ENCODE results near the gene PTPRG.

PTPRG gene

DNA sequence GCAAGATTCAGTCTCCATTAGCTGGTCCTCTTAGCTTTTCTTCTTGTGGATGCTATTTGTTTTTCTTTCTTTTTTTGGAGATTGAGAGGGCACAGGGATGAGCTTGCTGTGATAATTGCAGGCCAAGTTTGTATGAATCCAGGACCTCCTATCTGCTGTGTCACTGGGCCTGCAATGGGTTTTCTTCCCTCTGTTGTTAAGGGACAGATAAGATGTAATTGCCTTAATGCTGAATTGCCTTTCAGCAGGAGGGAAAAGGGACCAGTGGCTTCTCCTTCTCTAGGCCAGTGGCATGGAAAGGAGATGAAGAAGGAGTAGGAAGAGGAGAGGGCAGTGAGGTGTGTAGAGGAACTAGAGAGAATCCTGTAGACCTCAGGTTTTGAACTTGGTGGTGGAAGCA, 29.9 kb downstream of the PTPRG start:
- DNase-seq: no peak

DNA sequence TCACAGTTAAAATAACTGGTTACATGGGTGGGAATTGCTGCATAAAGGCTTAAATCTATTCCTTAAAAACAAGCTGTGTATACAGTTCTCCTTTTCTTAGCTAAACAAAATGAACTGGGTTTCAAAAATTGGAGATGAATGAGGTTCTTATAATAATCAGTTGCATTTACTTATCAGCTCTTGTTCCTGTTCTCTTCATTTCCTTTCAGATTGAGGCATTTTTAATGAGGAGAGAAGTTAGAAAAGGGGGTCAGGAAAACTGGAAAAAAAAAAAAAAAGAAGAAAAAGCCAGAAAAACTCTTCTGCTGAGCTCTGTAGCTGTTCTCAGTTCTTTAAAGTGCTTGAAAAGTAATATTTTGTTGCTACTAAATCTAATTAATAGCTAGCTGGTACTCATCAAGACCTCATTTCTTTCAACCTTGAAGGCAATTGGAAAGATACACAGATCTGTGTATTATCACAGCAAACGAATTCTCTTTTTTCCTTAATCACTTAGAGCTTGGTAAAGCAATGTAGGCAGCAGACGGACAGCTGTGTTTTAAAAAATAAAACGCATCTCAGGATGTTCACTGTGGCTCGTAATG, 32.2 kb downstream of the PTPRG start:
- no peak for DNase-seq

DNA sequence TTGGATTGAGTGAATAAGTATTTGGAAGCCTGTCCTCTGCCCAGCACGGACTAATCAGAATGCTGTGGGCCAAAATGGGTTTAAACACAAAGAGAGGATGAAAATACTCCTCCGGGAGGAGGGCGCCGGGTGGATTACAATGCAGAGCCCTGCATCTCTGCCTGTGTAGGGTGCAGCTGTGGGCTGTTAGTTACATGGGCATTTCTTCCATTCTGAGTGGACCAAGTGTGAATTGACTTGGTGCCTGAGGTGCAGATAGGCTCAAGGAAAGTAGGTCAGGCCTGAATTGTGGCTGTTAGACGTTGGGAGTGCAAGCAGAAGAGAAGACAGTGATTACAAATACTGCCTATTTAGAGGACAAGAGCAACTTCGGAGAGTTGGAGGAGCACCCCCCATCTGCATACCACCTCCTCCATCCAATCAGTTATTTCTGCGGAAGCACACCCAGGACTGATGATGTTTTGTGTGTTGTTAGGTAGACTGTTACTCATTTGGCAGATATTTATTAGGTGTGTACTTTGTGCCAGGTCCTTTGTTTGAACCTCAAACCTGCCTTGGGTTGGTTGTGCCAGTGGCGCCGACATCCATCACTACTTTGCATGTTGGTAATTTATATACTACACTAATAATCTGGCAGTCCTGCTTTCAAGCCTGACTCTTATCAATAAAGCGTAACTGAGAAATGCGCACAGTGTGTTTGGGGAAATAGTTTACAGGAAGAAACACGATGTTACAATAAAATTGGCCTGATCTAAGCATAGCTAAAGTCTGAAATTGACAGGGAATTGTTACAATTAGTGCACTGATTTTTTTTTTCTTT, 33.0 kb downstream of the PTPRG start:
- DNase-seq: no peak

DNA sequence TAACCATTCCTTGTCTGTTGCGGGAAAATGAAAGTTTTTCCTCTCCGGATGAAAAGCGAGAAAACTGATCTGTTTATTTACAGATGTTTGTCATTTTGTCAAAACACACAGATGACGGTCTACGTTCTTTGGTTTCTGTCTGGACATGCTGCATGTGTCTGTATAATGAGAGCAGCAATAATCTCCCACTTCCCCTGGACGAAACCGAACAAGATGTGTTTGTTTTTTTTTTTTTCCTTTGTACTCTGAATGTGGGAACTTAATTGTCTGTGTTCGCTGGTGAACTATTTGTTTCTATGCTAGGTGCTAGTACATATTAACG, 33.6 kb downstream of the PTPRG start:
- DNase-seq: no peak

DNA sequence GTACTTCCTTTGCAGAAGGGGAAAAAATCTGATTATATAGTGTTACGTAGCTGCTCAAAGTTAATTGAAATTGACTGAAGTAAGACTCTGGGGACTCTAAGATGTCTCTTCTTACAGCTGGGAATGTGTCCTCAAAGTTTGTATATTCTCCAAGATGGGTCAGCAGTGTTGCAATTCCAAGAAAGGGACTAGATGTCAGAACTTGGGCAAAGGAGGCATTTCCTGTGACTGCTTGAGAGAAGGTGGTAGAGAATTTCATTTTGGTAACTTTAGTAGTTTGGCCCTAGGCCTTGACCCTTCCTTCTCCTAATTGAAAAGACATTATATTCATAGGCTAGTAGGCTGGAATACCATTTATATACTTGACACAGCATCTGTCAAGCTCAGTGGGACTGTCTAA, 33.9 kb downstream of the PTPRG start:
- DNase-seq: peak; percentile 37

DNA sequence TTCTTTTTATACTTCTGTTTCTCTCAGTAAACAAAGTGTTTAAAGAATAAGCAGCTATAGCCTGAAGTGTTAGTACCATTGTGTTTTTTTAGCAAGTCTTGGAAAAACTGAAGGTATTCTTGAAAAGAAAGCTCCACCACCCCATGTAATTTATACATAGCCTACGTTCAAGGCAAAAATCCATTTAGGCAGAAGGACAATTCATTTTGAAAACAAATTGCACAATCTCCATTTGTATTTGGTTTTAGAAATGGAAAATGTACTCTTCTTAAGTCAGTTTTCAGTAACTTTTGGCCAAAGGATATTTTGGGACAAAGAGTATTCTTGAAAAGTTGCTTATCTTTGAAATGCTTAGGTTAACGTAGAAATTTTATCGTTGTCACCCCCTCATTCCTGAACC, 34.5 kb downstream of the PTPRG start:
- no peak for DNase-seq

DNA sequence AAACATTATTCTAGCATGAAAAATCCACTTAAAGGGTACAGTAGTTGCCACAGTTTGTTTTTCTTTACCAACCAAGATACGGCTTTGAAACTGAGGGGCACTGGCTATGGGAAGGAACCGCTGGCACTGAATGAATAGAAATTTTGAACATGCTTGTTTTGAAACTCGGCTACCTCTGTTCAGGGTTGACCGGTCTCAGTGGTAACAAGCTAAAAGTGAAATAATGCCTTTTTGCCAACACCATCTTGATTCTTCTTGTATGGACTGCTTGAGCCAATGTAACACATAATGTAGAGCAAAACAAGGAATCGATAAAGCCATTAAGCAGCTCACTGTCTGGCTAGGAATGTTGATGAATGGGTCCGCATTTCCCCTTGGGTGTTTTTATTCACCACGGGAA, 36.5 kb downstream of the PTPRG start:
- DNase-seq: no peak

DNA sequence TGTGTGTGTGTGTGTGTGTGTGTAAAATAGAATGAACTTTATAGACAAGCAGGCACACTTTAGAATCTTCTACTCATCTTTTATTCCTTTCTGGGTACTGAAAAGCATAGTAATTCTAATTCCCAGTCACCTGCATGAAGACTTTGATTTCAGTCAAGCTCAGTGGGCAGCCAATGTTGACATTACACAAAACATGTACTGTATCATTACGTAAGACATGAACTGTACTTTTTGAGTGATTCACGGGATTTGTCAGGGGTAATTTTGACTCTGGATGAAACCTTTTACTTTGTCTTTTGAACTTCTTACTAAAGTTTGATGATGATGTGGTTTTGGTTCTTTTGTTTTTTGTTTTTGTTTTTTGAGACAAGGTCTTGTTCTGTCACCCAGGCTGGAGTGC, 38.8 kb downstream of the PTPRG start:
- no peak for DNase-seq

DNA sequence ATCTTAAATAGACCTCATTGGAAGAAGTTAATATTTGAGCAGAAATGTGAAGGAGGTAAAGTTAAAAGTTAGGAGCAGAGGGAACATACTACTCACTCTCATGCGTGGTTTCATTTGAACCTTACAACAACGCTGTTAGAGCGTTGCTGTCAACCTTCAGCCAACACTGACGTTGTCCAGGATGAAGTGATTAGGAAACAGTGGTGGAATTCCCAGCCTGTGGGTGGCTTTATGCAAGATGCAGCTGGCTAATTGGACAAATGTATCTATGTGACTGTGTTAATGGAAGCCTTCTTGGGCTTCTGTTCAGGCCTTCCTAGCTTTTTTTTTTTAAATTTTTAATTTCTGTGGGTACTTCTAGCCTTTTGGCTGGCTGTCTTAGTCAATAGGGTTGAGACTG, 40.5 kb downstream of the PTPRG start:
- no peak for DNase-seq

DNA sequence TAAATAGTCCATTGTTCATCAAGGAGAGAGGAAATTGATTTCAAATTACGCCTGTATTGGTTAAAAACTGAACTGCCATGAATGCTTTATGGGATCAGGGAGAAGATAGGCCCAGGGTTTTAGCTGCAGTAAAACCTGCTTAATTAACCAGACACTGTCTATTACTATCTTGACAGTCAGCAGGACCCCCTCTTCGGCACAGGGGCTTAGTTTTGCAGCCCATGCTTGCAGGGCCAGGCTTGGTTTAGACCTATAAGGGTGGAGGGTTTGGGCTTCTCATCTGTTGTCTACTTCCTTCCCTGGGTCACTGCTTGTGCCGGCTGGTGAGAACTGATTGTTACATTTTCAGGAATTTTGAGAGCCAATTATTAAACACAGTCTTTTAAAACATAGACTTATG, 41.1 kb downstream of the PTPRG start:
- no peak for DNase-seq

DNA sequence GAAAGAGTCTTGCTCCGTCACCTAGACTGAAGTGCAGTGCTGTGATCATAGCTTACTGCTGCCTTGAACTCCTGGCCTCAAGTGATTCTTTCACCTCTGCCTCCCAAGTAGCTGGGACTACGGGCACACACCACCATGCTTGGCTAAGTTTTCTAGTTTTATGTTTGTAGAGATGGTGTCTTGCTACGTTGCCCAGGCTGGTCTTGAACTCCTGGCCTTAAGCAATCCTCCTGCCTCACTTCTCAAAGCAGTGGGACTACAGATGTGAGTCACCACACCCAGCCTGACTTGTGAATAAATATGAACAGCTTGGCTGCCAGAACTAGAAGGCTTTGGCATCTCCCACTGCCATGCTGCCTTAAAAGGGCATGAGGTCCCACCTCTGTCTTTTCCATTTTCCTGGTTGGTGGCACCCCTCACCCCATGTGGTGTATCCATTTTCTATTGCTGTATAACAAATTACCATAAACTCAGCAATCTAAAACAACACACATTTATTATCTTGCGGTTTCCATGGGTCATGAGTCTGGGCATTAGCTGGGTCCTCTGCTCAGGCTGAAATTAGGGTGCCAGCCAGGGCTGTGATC, 44.3 kb downstream of the PTPRG start:
- peak; percentile 11 for DNase-seq

DNA sequence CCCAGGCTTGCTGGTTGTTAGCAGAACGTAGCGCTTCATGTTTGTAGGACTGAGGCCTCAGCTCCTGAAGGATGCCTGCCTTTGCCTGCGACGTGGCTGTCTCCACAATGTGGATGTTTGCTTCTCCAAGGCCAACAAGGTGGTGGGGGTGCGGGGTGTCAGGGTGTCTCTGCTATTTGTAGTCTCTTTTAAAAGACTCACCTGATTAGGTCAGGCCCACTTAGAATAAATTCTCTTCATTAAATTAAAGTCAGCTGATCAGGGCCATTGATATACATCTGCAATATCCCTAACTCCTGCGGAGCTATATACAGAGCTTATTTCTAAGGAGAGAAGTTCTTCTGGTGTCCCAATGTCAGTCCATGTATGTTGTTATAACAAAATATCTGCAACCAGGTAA, 44.8 kb downstream of the PTPRG start:
- DNase-seq: no peak

DNA sequence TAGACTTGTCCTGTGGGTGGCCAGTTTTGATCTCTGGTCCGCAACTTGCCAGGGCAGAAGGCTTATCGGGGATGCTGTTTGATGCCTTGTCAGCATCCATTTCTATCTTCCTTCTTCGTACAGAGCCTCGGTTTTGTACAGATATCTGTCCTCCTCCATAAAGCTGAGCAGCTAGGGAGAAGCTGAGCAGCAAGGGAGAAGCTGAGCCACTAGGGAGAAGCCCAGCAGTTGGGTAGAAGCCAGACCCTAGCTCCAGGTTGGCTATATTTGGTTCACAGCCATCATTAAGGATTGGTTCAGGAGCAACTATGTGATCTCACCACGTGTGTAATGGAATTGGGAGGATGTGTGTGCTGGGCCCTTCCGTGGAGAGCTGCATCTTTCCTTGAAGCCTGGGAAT, 46.7 kb downstream of the PTPRG start:
- no peak for DNase-seq

DNA sequence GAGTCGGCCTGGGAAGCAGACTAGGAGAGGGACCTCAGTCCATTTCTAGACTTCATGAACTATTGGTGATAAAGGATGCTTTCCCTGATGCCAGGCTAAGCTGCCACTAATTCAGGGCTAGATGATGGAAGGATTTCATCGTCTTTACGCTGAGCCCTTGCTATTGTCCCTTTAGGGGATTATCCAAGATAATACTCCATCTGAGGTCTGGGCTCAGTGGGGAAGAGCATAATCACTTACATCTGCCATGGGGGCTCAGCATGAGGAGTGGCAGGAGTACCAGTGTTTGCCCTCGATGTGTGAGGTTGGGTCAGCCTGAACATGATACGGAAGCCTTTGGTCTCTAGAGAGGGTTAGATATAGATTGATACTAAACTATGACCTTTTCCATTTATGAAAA, 47.3 kb downstream of the PTPRG start:
- no peak for DNase-seq

DNA sequence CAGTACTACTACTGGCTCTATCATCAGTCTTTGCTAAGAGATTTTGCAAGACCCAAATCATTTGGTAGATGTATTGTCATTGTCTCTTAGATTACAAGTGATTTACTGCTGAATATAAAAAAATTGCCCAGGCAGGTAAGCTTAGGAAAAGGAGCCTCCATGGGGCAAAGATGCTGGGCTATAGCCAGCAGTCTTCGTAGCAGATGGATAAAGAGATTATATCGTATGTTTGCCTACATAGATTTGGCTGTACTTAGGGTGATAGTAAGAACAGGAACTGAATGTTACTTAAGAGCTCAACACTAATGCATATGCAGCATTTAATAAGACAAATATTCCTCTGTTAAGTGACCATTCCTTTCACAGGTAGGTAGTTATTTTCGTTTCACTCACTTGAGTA, 48.9 kb downstream of the PTPRG start:
- no peak for DNase-seq

DNA sequence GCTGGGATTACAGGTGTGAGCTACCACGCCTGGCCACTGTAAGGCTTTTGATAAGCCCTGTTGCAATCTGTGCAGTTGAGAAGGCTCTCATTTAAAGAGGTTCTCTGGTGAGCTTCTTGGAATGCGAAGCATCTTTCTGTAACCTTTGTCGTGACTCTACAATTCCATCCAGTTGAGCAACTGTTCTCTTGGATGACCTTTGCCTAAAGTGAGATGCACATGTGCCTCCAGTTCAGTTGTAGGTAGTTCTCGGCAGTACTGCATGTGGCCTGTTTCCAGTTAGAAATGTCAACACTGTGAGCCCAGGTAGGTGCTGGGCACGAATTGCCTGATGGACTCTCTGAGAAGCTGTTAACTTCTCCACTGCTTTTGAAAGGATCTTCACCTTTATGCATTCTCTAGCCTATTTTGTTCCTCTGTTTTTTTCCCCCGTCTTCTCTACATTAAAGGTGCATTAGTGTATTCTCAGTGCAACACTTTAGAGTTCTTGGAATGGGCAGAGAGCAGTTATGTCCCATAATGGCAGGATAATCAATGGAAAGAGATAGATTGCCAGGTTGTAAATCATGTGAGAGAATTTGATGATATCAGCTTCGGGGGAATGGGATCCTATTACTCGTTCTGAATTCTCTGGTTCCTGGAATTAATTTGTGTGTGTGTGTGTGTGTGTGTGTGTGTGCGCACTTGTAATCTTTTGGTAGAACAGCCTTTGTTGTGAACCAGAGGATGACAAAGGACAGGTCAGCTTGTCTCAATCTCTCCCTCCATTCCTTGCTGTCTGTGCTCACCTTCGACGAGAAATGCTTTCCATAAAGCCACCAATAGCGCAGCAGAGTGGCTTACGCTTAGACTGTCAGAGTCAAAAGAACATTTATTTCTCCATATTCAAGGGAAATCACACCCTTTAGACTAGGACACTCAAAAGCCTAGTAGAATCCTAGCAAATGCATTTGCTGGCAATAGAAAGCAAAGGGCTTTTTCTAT, 51.1 kb downstream of the PTPRG start:
- peak; percentile 31 for DNase-seq

DNA sequence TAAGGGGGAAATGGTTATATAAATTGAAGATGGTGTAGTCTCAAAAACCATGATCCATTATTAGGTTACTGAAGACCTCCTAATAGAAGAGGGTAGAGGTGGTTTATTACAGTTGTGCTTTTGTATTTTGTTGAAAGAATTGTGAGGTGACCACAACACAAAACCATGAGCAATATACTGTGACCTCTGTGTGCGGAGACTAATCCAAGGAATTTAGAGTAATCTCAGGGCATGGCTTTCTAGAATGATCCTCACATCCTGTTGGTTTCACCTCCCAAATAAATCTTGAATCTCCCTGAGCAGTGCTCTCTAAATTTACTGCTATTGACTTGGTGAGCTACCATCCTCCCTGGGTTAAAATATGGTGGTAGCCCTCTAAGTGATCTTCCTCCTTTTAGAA, 52.3 kb downstream of the PTPRG start:
- DNase-seq: no peak

DNA sequence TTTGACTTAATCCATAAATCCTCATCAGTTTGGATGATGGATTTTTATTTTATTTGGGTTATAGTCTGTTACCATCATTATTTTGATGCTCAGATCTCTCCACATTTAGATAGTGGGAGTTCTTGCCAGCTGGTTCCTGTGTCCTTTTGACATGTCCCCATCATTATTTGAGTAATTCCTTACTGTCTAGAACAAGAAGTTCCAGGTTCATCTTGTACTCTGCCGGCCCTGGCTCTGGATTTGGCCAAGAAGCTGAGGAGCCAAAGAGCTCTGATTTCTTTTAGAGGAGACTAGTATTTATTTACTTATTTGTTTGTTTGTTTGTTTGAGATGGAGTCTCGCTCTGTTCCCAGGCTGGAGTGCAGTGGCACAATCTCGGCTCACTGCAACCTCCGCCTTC, 54.3 kb downstream of the PTPRG start:
- no peak for DNase-seq

DNA sequence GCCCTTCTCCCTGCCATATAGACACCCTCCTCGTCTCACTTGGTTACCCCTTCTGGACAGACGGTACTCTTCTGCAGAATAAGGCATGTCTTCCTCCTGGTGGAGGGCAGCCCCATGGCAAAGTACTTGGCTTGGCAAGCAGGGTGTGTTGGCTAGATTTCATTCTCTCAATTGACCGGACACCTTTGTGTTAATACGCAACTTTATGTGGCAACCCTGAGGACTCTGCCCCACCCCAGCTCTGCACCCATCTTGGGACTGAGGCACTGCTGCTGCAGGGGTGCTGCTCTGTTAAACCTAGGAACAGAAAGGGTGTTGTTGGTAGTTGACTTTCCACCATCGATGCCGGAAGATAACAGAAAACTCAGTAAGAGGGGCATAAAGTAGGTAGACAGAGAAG, 55.2 kb downstream of the PTPRG start:
- no peak for DNase-seq

DNA sequence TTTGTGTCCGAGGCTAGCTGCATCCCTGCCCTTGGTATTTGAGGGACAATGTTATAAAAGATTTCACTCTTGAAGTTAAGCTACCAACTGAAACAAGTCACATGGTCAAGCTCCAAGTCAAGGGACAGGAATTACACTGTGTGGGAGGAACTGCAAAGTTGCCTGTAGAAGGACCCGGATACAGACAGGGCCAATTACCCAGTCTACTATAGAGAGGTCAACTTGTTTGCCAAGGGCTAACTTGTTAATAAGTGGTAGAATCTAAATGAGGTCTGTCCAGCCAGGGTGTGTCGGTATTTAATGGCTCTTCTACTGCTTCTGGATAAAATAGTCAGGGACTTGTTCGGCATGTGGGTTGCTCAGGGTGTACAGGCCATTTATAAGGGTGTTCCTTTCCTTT, 55.7 kb downstream of the PTPRG start:
- DNase-seq: no peak

DNA sequence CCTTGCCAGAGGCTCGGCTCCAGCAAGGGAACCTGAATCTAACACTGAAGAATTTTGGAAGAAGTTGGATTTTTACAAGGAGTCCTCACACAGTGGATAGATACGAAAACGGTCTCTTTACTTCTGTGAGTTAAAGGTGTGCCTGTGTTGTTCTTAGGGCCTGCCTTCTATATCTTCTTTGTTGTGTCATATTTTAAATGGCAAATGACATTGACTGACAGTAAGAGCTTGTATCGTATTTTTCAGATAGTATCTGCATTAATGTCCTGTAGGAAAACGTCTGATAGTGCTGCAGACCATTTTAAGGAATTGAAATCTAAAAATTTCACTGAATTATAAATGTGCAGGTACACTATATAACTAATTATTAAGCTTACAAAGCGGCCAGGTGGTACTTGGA, 56.3 kb downstream of the PTPRG start:
- no peak for DNase-seq

DNA sequence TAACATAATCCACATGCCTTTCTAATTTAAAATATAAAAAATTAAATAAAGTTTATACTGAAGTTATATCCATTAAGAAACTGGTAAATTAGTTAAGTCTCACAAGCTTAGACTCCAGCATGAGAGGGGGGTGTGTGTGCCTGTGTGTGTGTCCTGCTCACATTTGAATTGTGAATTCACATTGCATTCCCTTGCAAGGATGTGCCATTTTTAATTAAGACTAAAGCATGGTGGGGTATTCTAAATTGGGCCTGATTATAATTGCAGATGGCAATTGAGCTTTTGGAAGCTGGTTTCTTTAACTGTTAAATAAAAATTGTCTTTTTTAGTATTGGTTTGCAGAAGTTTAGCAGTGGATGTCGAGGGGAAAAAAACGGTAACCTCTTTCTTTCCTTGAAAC, 56.9 kb downstream of the PTPRG start:
- DNase-seq: no peak

DNA sequence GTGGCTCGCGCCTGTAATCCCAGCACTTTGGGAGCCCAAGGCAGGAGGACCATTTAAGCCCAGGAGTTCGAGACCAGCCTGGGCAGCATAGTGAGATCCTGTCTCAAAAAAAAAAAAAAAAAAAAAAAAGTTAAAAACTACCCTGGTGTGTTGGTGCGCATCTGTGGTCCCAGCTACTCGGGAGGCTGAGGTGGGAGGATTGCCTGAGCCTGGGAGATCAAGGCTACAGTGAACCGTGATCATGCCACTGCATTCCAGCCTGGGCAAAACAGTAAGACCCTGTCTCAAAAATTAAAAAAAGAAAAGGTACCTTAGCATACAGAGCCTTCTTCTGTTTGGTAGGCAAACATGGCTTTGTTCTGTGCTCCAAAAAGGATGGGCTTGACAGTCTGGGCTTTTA, 57.5 kb downstream of the PTPRG start:
- no peak for DNase-seq

Data from fibroblast of skin of back (primary cell).